ENCODE results near the gene TAAR8.

The TAAR8 gene

GRCh38 chr6:132587424-132587823 lies 35.0 kb downstream of the TAAR8 start:
- Histone ChIP-seq H3K4me2 (ENCODE audit: low read depth, low read length, poor library complexity, severe bottlenecking) (no peak overlapping the region), H3K36me3 (ENCODE audit: low read length) (no peaks in the 10 kb centered on the region), H3K9me3 (ENCODE audit: insufficient read depth, low read length) (no peaks in the 10 kb centered on the region), H3K9me2 (replicated peaks; ENCODE audit: insufficient read depth, low read length) (no peaks in the 10 kb centered on the region), H3K9ac (ENCODE audit: low read length) (no peak overlapping the region), H3K27ac (ENCODE audit: low read depth, low read length) (no peak overlapping the region), H3K79me2 (ENCODE audit: insufficient read depth, low read length) (no peaks in the 10 kb centered on the region), H2AFZ (ENCODE audit: low read depth, low read length, severe bottlenecking) (no peak overlapping the region), H3F3A (ENCODE audit: insufficient read depth) (no peaks in the 10 kb centered on the region), H4K20me1 (ENCODE audit: low read depth, low read length) (no peaks in the 10 kb centered on the region), H3K27me3 (ENCODE audit: low read length) (no peaks in the 10 kb centered on the region), H3K4me3 (ENCODE audit: insufficient read depth, low read length, poor library complexity, severe bottlenecking) (no peak overlapping the region)
- TF ChIP-seq CTCF (IDR thresholded peaks at IDR 0.05; ENCODE audit: insufficient read depth, low read length, poor library complexity, severe bottlenecking) (no peak), EZH2phosphoT487 (conservative IDR thresholded peaks at IDR 0.05; ENCODE audit: low read length) (no peak)

- no peak within 1 kb of the TSS for H3K27ac ChIP-seq (ENCODE audit: low read depth, low read length)
- H4K20me1 ChIP-seq (ENCODE audit: low read depth, low read length): no peaks in the 10 kb centered on the region
- H3K4me3 ChIP-seq (ENCODE audit: insufficient read depth, low read length, poor library complexity, severe bottlenecking): no peak within 1 kb of the TSS
- no peaks in the 10 kb centered on the region for H3K79me2 ChIP-seq (ENCODE audit: insufficient read depth, low read length)
- no peaks in the 10 kb centered on the region for H3K9me2 ChIP-seq (replicated peaks; ENCODE audit: insufficient read depth, low read length)
- H3K4me2 ChIP-seq (ENCODE audit: low read depth, low read length, poor library complexity, severe bottlenecking): no peak within 1 kb of the TSS
- no peaks in the 10 kb centered on the region for H3K27me3 ChIP-seq (ENCODE audit: low read length)
- H3K36me3 ChIP-seq (ENCODE audit: low read length): no peaks in the 10 kb centered on the region
- TF ChIP-seq EZH2phosphoT487 (conservative IDR thresholded peaks at IDR 0.05; ENCODE audit: low read length): no peak
- no peak for TF ChIP-seq CTCF (IDR thresholded peaks at IDR 0.05; ENCODE audit: insufficient read depth, low read length, poor library complexity, severe bottlenecking)
- no peak within 1 kb of the TSS for H3K9ac ChIP-seq (ENCODE audit: low read length)
- H2AFZ ChIP-seq (ENCODE audit: low read depth, low read length, severe bottlenecking): no peak within 1 kb of the TSS
- H3K9me3 ChIP-seq (ENCODE audit: insufficient read depth, low read length): no peaks in the 10 kb centered on the region
- no peaks in the 10 kb centered on the region for H3F3A ChIP-seq (ENCODE audit: insufficient read depth)
Observed at GRCh38 chr6:132589454-132589853, 37.0 kb downstream of the TAAR8 start, which contains the start of gene TAAR5. TAAR5 (minus strand) TSS chr6:132589741; CDS start chr6:132589686, 55 bp downstream.

- no peaks in the 10 kb centered on the region for H3K9me2 ChIP-seq (replicated peaks; ENCODE audit: insufficient read depth, low read length)
- no peaks in the 10 kb centered on the region for H3K27me3 ChIP-seq (ENCODE audit: low read length)
- no peaks in the 10 kb centered on the region for H3K79me2 ChIP-seq (ENCODE audit: insufficient read depth, low read length)
- H3K9ac ChIP-seq (ENCODE audit: low read length): no peak overlapping the region
- no peaks in the 10 kb centered on the region for H3K9me3 ChIP-seq (ENCODE audit: insufficient read depth, low read length)
- TF ChIP-seq CTCF (IDR thresholded peaks at IDR 0.05; ENCODE audit: insufficient read depth, low read length, poor library complexity, severe bottlenecking) (no peak), EZH2phosphoT487 (conservative IDR thresholded peaks at IDR 0.05; ENCODE audit: low read length) (no peak)
- H3K27ac ChIP-seq (ENCODE audit: low read depth, low read length): no peak overlapping the region
- H3K4me3 ChIP-seq (ENCODE audit: insufficient read depth, low read length, poor library complexity, severe bottlenecking): no peak overlapping the region
- H3K36me3 ChIP-seq (ENCODE audit: low read length): no peaks in the 10 kb centered on the region
- no peak overlapping the region for H2AFZ ChIP-seq (ENCODE audit: low read depth, low read length, severe bottlenecking)
- H3F3A ChIP-seq (ENCODE audit: insufficient read depth): no peaks in the 10 kb centered on the region
- no peaks in the 10 kb centered on the region for H4K20me1 ChIP-seq (ENCODE audit: low read depth, low read length)
- no peak overlapping the region for H3K4me2 ChIP-seq (ENCODE audit: low read depth, low read length, poor library complexity, severe bottlenecking)
Observed at GRCh38 chr6:132590362-132590761, 37.9 kb downstream of the TAAR8 start.

Data from SU-DHL-6 (cell line).